GM12878 (cell line): ENCODE data around the gene CYP4F8. TPM values are rescaled to one million over a fixed set of nuclear protein-coding genes. Genes with fewer than 3 reads are reported as not detected.

Experiments
- ATAC-seq: fragments of 200-7000 bp; cut with Tn5 transposase; 3 replicates; pipeline ENCODE4 v1.9.1; 2020; ENCODE audit warnings: mild to moderate bottlenecking, moderate library complexity
- BruUV-seq: library from RNA; stranded (reverse); fragments of 400-500 nt; replicated peaks from 2 replicates; lab custom pipeline; 2021; lab: Mats Ljungman, UMichigan
- CTCF ChIA-PET: fragments of 300-600 bp; sonication (Branson Sonifier 250); formaldehyde crosslinking; extraction: SDS; loops from one replicate; lab custom pipeline; 2021; ENCODE audit warnings: inconsistent platforms; lab: Yijun Ruan, JAX
- POLR2A ChIA-PET: fragments of 350-600 bp; formaldehyde crosslinking; extraction: SDS; loops from one replicate; lab custom pipeline; 2021; ENCODE audit warnings: inconsistent platforms; lab: Charles Lee
- RAD21 ChIA-PET: fragments of 300-600 bp; sonication (Branson Sonifier 250); formaldehyde crosslinking; loops from one replicate; lab custom pipeline; 2023; ENCODE audit warnings: antibody characterized with exemption; ENCODE audit not compliant: unreplicated experiment; lab: Charles Lee
- SMC1A ChIA-PET: fragments of 300-600 bp; sonication (Branson Sonifier 250); formaldehyde crosslinking; loops from one replicate; lab custom pipeline; 2023; ENCODE audit not compliant: unreplicated experiment, uncharacterized antibody; lab: Charles Lee
- DNase-seq: peaks from one replicate; pipeline ENCODE4 v3.0.0-alpha.2; 2011; ENCODE audit warnings: low read depth, low spot score
- FAIRE-seq: peaks from 3 replicates; lab custom pipeline; 2011; peaks lifted over from hg19 to GRCh38; lab: Jason Lieb, UNC
- H2AFZ ChIP-seq: 2 replicates; pipeline ENCODE4 v1.6.0; 2011; ENCODE audit warnings: low read depth, low read length, control low read depth; ENCODE audit not compliant: control insufficient read depth
- H3K27ac ChIP-seq: 2 replicates; pipeline ENCODE4 v1.5.1; 2011; ENCODE audit warnings: control low read depth; ENCODE audit not compliant: control insufficient read depth, insufficient read depth
- H3K27me3 ChIP-seq, 2 experiments: replicated peaks in 1 of 2; 2 replicates each; pipeline versions ENCODE4 v1.6.0 to v1.6.1; 2011; ENCODE audit warnings: low read length in 1 of 2; ENCODE audit not compliant: control insufficient read depth in 2 of 2, insufficient read depth in 2 of 2
- H3K36me3 ChIP-seq, 2 experiments: 2 replicates each; pipeline ENCODE4 v1.5.1; 2011; ENCODE audit warnings: low read length in 1 of 2; ENCODE audit not compliant: control insufficient read depth in 2 of 2, insufficient read depth in 2 of 2
- H3K4me1 ChIP-seq: 2 replicates; pipeline ENCODE4 v1.6.1; 2011; ENCODE audit warnings: mild to moderate bottlenecking, low read length, moderate library complexity, mixed read lengths; ENCODE audit not compliant: control insufficient read depth, insufficient read depth
- H3K4me2 ChIP-seq: 2 replicates; pipeline ENCODE4 v1.6.0; 2011; ENCODE audit warnings: control low read depth; ENCODE audit not compliant: control insufficient read depth, insufficient read depth
- H3K4me3 ChIP-seq: fragments of 200-600 bp; sonication (generic); 2 replicates; pipeline ENCODE4 v1.5.1; 2016
- H3K79me2 ChIP-seq: 2 replicates; pipeline ENCODE4 v1.6.0; 2011; ENCODE audit warnings: low read length; ENCODE audit not compliant: control insufficient read depth, insufficient read depth
- H3K9ac ChIP-seq: 2 replicates; pipeline ENCODE4 v1.8.0; 2011; ENCODE audit warnings: low read length, control low read depth, mixed read lengths; ENCODE audit not compliant: control insufficient read depth, insufficient read depth
- H3K9me3 ChIP-seq: replicated peaks from 3 replicates; pipeline ENCODE4 v1.5.1; 2011; ENCODE audit warnings: mild to moderate bottlenecking, low read length; ENCODE audit not compliant: control insufficient read depth, insufficient read depth
- H4K20me1 ChIP-seq: 2 replicates; pipeline ENCODE4 v1.6.0; 2011; ENCODE audit not compliant: control insufficient read depth, insufficient read depth
- ATF7 ChIP-seq: fragments of 450-650 bp; IDR thresholded peaks from 2 replicates; pipeline ENCODE4 v1.6.1; 2016; ENCODE audit warnings: low read depth, mild to moderate bottlenecking
- BCL11A ChIP-seq: IDR thresholded peaks from 2 replicates; pipeline ENCODE4 v1.6.1; 2011; ENCODE audit warnings: low read depth, low read length
- CREB1 ChIP-seq: IDR thresholded peaks from 2 replicates; pipeline ENCODE4 v1.6.1; 2012; ENCODE audit warnings: low read depth, mild to moderate bottlenecking, inconsistent platforms
- CREM ChIP-seq: IDR thresholded peaks from 2 replicates; pipeline ENCODE4 v1.6.1; 2014; ENCODE audit warnings: antibody characterized with exemption, low read depth
- E2F4 ChIP-seq: IDR thresholded peaks from 2 replicates; pipeline ENCODE4 v1.6.1; 2012; ENCODE audit warnings: low read depth, low read length, improper control_type of control experiment
- ETV6 ChIP-seq, 2 experiments: fragments of 450-650 bp in 1 of 2; IDR thresholded peaks in 1 of 2; conservative IDR thresholded peaks in 1 of 2; 2 replicates each; pipeline ENCODE4 v1.6.1; 2014; ENCODE audit warnings: antibody characterized with exemption in 1 of 2, borderline replicate concordance in 1 of 2, low read depth in 1 of 2, mild to moderate bottlenecking in 1 of 2, moderate library complexity in 1 of 2
- FOS ChIP-seq: IDR thresholded peaks from 3 replicates; pipeline ENCODE4 v1.6.1; 2011; ENCODE audit warnings: borderline replicate concordance; ENCODE audit not compliant: insufficient read length; ENCODE audit errors: extremely low read depth
- HDAC2 ChIP-seq: fragments of 200-600 bp; sonication (generic); IDR thresholded peaks from 2 replicates; pipeline ENCODE4 v1.6.1; 2017
- IKZF2 ChIP-seq, 2 experiments: fragments of 450-650 bp; IDR thresholded peaks; 2 replicates each; pipeline ENCODE4 v1.6.1; 2017; ENCODE audit warnings: mild to moderate bottlenecking in 2 of 2, moderate library complexity in 2 of 2
- KAT2A ChIP-seq: conservative IDR thresholded peaks from 2 replicates; pipeline ENCODE4 v1.6.1; 2011; ENCODE audit warnings: low read depth, low read length; ENCODE audit not compliant: control insufficient read depth
- MTA2 ChIP-seq: fragments of 450-650 bp; IDR thresholded peaks from 2 replicates; pipeline ENCODE4 v1.6.1; 2016; ENCODE audit warnings: low read depth, mild to moderate bottlenecking, moderate library complexity
- NBN ChIP-seq: fragments of 450-650 bp; IDR thresholded peaks from 2 replicates; pipeline ENCODE4 v1.6.1; 2016
- PML ChIP-seq: IDR thresholded peaks from 2 replicates; pipeline ENCODE4 v1.6.1; 2012; ENCODE audit warnings: low read length, inconsistent platforms
- POLR2AphosphoS2 ChIP-seq: IDR thresholded peaks from 2 replicates; pipeline ENCODE4 v1.6.1; 2011; ENCODE audit warnings: low read depth, mild to moderate bottlenecking, low read length, improper control_type of control experiment, moderate library complexity
- SP1 ChIP-seq: IDR thresholded peaks from one replicate; pipeline ENCODE4 v1.6.1; 2011; ENCODE audit warnings: low read depth, low read length
- TCF7 ChIP-seq: IDR thresholded peaks from 2 replicates; pipeline ENCODE4 v1.6.1; 2014; ENCODE audit warnings: antibody characterized with exemption, borderline replicate concordance
- ZSCAN29 ChIP-seq: fragments of 450-650 bp; IDR thresholded peaks from 2 replicates; pipeline ENCODE4 v1.6.1; 2017; ENCODE audit warnings: mild to moderate bottlenecking, moderate library complexity
- ZZZ3 ChIP-seq: IDR thresholded peaks from 2 replicates; pipeline ENCODE4 v1.6.1; 2011; ENCODE audit warnings: low read depth; ENCODE audit not compliant: control insufficient read depth, insufficient read length
- in situ Hi-C: fragments of 300-500 bp; cut with MboI; formaldehyde crosslinking; loops from 9 replicates; pipeline ENCODE4 v1.14.3; 2018; ENCODE audit warnings: mixed read lengths
- intact Hi-C: fragments of 100-400 bp; cut with micrococcal nuclease; formaldehyde crosslinking; loops from one replicate; pipeline ENCODE4 v1.14.2; 2022; ENCODE audit not compliant: unreplicated experiment
- polyA plus RNA-seq, 11 experiments: library from polyadenylated mRNA; depleted of rRNA in 4 of 11; unstranded in 6 of 11; stranded (reverse) in 5 of 11; fragments of >200 nt; fragmentation: Nextera tagmentation in 4 of 11; fragmentation: Illumina TruSeq in 1 of 11; extraction: Ambion mirVana in 4 of 11; extraction: Trizol in 1 of 11; gene quantifications; 1 replicate in 1 of 11; 2 replicates in 10 of 11; pipeline versions ENCODE4 v1.2.1 to v1.2.3, GENCODE V29; 2011 to 2016; ENCODE audit warnings: inconsistent platforms in 2 of 11, missing spikeins in 2 of 11, low read depth in 1 of 11
- total RNA-seq, 4 experiments: library from RNA; depleted of rRNA in 3 of 4; stranded (reverse); fragments of >200 nt in 3 of 4; fragmentation: Illumina TruSeq in 1 of 4; extraction: Trizol in 1 of 4; gene quantifications; 2 replicates each; pipeline versions ENCODE4 v1.2.1 to v1.2.3, GENCODE V29; 2013 to 2021
- TF ChIP-seq, protein P1 (sequence below): fragments of 150-350 bp; IDR thresholded peaks from 2 replicates; pipeline ENCODE4 v1.6.1; 2016; ENCODE audit warnings: low read depth, low read length

CYP4F8 gene
- total and polyA plus RNA-seq, 10 of the 15 experiments (the other 5 are each of a cell fraction or from before 2014, with no cell fraction given) = not detected

DNA sequence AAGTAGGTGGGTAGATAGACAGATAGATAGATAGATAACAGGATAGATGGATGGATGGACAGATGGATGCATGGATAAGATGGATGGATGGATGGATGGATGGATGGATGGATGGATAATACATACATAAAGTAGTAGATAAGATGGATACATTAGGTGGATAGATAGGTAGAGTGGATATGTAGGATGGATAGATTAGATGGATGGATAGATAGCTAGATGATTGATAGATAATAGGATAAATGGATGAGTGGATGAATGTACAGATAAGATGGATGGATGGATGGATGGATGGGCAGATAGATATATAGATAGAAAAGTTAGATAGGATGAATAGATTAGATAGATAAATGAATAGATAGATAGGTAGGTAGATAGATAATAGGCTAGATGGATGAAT is 27.8 kb downstream of the CYP4F8 start:
- no TSS peak for BruUV-seq
- H3K36me3 ChIP-seq = no peaks in the 10 kb centered on the region
- no peak for DNase-seq
- H3K9ac ChIP-seq = no peak overlapping the region
- no peaks in the 10 kb centered on the region for H3K79me2 ChIP-seq
- no peak overlapping the region for H3K4me3 ChIP-seq
- no peak overlapping the region for H2AFZ ChIP-seq
- ChIA-PET SMC1A (no interaction called here), RAD21 (no interaction called here), CTCF (no interaction called here), POLR2A (no interaction called here)
- H3K9me3 ChIP-seq = no peaks in the 10 kb centered on the region; the same call in 2 of the 3 replicates
- no peak overlapping the region for H3K27ac ChIP-seq
- no peak overlapping the region for H3K4me2 ChIP-seq
- in situ Hi-C loops (loop anchor here (25.0 kb wide), 1 partner anchor 744 kb away; no protein-coding TSS in a partner anchor), intact Hi-C loops (no loop called here)
- H3K4me1 ChIP-seq = no peaks in the 10 kb centered on the region
- H3K27me3 ChIP-seq = peaks cover 0 to 1% of the 10 kb centered on the region in 2 experiments; a peak in 1 of 4 replicates
- no peak for FAIRE-seq
- TF ChIP-seq PML = no peak
- no peak for TF ChIP-seq KAT2A
- TF ChIP-seq FOS = no peak
- TF ChIP-seq CREB1 = no peak
- TF ChIP-seq ETV6 (conservative IDR thresholded peaks at IDR 0.05 in 1 of 2, IDR thresholded peaks at IDR 0.05 in 1 of 2; ENCODE audit: borderline replicate concordance in 1 of 2, low read depth in 1 of 2) = no peak
- no peak for TF ChIP-seq HDAC2
- TF ChIP-seq, protein P1, sequence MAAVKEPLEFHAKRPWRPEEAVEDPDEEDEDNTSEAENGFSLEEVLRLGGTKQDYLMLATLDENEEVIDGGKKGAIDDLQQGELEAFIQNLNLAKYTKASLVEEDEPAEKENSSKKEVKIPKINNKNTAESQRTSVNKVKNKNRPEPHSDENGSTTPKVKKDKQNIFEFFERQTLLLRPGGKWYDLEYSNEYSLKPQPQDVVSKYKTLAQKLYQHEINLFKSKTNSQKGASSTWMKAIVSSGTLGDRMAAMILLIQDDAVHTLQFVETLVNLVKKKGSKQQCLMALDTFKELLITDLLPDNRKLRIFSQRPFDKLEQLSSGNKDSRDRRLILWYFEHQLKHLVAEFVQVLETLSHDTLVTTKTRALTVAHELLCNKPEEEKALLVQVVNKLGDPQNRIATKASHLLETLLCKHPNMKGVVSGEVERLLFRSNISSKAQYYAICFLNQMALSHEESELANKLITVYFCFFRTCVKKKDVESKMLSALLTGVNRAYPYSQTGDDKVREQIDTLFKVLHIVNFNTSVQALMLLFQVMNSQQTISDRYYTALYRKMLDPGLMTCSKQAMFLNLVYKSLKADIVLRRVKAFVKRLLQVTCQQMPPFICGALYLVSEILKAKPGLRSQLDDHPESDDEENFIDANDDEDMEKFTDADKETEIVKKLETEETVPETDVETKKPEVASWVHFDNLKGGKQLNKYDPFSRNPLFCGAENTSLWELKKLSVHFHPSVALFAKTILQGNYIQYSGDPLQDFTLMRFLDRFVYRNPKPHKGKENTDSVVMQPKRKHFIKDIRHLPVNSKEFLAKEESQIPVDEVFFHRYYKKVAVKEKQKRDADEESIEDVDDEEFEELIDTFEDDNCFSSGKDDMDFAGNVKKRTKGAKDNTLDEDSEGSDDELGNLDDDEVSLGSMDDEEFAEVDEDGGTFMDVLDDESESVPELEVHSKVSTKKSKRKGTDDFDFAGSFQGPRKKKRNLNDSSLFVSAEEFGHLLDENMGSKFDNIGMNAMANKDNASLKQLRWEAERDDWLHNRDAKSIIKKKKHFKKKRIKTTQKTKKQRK = no peak
- no peak for TF ChIP-seq CREM
- TF ChIP-seq ZZZ3 = no peak
- no peak for TF ChIP-seq TCF7
- TF ChIP-seq BCL11A = no peak
- TF ChIP-seq NBN = no peak
- no peak for TF ChIP-seq ATF7
- no peak for TF ChIP-seq POLR2AphosphoS2
- no peak for TF ChIP-seq IKZF2 (IDR thresholded peaks at IDR 0.05)
- TF ChIP-seq MTA2 = no peak
- no peak for TF ChIP-seq ZSCAN29
- no peak for TF ChIP-seq SP1
- TF ChIP-seq E2F4 = no peak
- no peaks in the 10 kb centered on the region for H4K20me1 ChIP-seq
- ATAC-seq = no peak
